Right ventricle myocardium superior (tissue), 1 donor: ENCODE results near the gene OTUB1. TPM values are rescaled to one million over a fixed set of nuclear protein-coding genes. Genes with fewer than 3 reads are reported as not detected.
A peak's percentile ranks its signal among the peaks of the same experiment; 100 is the strongest.

Source experiments
- ATAC-seq: fragments of 200-7000 bp; cut with Tn5 transposase; one replicate; pipeline ENCODE4 v1.9.1; 2020; ENCODE audit warnings: mild to moderate bottlenecking; ENCODE audit not compliant: poor library complexity
- DNase-seq: peaks from one replicate; pipeline ENCODE4 v3.0.0-alpha.2; 2020
- intact Hi-C: fragments of 100-400 bp; cut with DNase I; formaldehyde crosslinking; loops from one replicate; pipeline ENCODE4 v1.11.2; 2022
- total RNA-seq: library from RNA; stranded (reverse); fragmentation: NEBNext Ultra II Directional; extraction: Animal tissue kit (Norgen Biotek cat#: 25700); gene quantifications from one replicate; pipeline ENCODE4 v1.2.1, GENCODE V29; 2021
- donor health status: DM: no; HTN: yes; CAD: no; lungs with severe emphysema.

Gene OTUB1
- total RNA-seq, 1 donor from 2014 or later: 52.2 TPM

- no peak for ATAC-seq
- no peak for DNase-seq
- intact Hi-C loops: no loop called here
These were observed 30.0 kb downstream of the OTUB1 start for GRCh38 chr11:64015935-64016845.

GRCh38 chr11:64017945-64018224, 31.6 kb downstream of the OTUB1 start:
- no peak for ATAC-seq
- intact Hi-C loops: no loop called here
- DNase-seq: no peak

GRCh38 chr11:64018310-64018709, 32.1 kb downstream of the OTUB1 start:
- ATAC-seq (peak; percentile 12), DNase-seq (no peak)
- intact Hi-C loops: no loop called here

GRCh38 chr11:64019106-64020037, 33.1 kb downstream of the OTUB1 start:
- DNase-seq (peak; percentile 70), ATAC-seq (peak; percentile 60)
- intact Hi-C loops: no loop called here

- ATAC-seq (no peak), DNase-seq (no peak)
- intact Hi-C loops: no loop called here
These were observed 34.9 kb downstream of the OTUB1 start for GRCh38 chr11:64020976-64021756.

- DNase-seq (no peak), ATAC-seq (peak; percentile 34)
- intact Hi-C loops: no loop called here
These were observed 35.5 kb downstream of the OTUB1 start for GRCh38 chr11:64021757-64022093.

- intact Hi-C loops: no loop called here
- no peak for DNase-seq
- ATAC-seq: no peak
These were observed 36.0 kb downstream of the OTUB1 start for GRCh38 chr11:64022125-64022784.

- ATAC-seq (peak; percentile 7), DNase-seq (no peak)
- intact Hi-C loops: no loop called here
These were observed 37.8 kb downstream of the OTUB1 start for GRCh38 chr11:64023712-64024710.

GRCh38 chr11:64025205-64025604, 39.0 kb downstream of the OTUB1 start:
- intact Hi-C loops: no loop called here
- no peak for DNase-seq
- no peak for ATAC-seq

GRCh38 chr11:64026575-64027205, 40.5 kb downstream of the OTUB1 start:
- ATAC-seq: no peak
- intact Hi-C loops: no loop called here

GRCh38 chr11:64027651-64028397, 41.6 kb downstream of the OTUB1 start:
- no peak for ATAC-seq
- intact Hi-C loops: no loop called here
- no peak for DNase-seq

More at GRCh38 chr11:64026575-64027205, 40.5 kb downstream of the OTUB1 start:
- no peak for DNase-seq

GRCh38 chr11:64028398-64029115, 42.3 kb downstream of the OTUB1 start:
- intact Hi-C loops: no loop called here
- DNase-seq (no peak), ATAC-seq (no peak)

- ATAC-seq: no peak
- intact Hi-C loops: no loop called here
- DNase-seq: no peak
These were observed 43.5 kb downstream of the OTUB1 start for GRCh38 chr11:64029773-64030172.

GRCh38 chr11:64031001-64031400, 44.8 kb downstream of the OTUB1 start:
- DNase-seq (no peak), ATAC-seq (no peak)
- intact Hi-C loops: no loop called here

- ATAC-seq (no peak), DNase-seq (no peak)
- intact Hi-C loops: no loop called here
These were observed 45.8 kb downstream of the OTUB1 start for GRCh38 chr11:64032050-64032449.

- DNase-seq (no peak), ATAC-seq (no peak)
- intact Hi-C loops: no loop called here
These were observed 48.2 kb downstream of the OTUB1 start for GRCh38 chr11:64034411-64034811.
